GM23248 (cell line): Measurements from ENCODE around the gene MOB2. TPM values are rescaled to one million over a fixed set of nuclear protein-coding genes. Genes with fewer than 3 reads are reported as not detected.

Experiments used
- DNase-seq: peaks from one replicate; pipeline ENCODE4 v3.0.0-alpha.2; 2015
- H2AFZ ChIP-seq: fragments of 200-600 bp; sonication (generic); 2 replicates; pipeline ENCODE4 v1.6.1; 2016; ENCODE audit warnings: antibody characterized with exemption
- H3F3A ChIP-seq: fragments of 200-600 bp; sonication (generic); 2 replicates; pipeline ENCODE4 v1.6.1; 2016; ENCODE audit warnings: mild to moderate bottlenecking, antibody characterized with exemption, mixed run types; ENCODE audit not compliant: insufficient read depth
- H3K27ac ChIP-seq: fragments of 200-600 bp; sonication (generic); 2 replicates; pipeline ENCODE4 v1.5.1; 2016; ENCODE audit warnings: mild to moderate bottlenecking
- H3K27me3 ChIP-seq: fragments of 200-600 bp; sonication (generic); replicated peaks from 2 replicates; pipeline ENCODE4 v1.6.1; 2016; ENCODE audit warnings: mild to moderate bottlenecking; ENCODE audit not compliant: insufficient read depth
- H3K36me3 ChIP-seq: fragments of 200-600 bp; sonication (generic); 2 replicates; pipeline ENCODE4 v1.6.1; 2016; ENCODE audit warnings: low read depth, mild to moderate bottlenecking
- H3K4me1 ChIP-seq: fragments of 200-600 bp; sonication (generic); 2 replicates; pipeline ENCODE4 v1.6.1; 2016; ENCODE audit warnings: mild to moderate bottlenecking; ENCODE audit not compliant: insufficient read depth
- H3K4me2 ChIP-seq: fragments of 200-600 bp; sonication (generic); one replicate; pipeline ENCODE4 v1.6.1; 2016; ENCODE audit warnings: mild to moderate bottlenecking; ENCODE audit not compliant: unreplicated experiment
- H3K4me3 ChIP-seq: fragments of 200-600 bp; sonication (generic); 2 replicates; pipeline ENCODE4 v1.5.1; 2016; ENCODE audit warnings: mild to moderate bottlenecking
- H3K79me2 ChIP-seq: fragments of 200-600 bp; sonication (generic); 2 replicates; pipeline ENCODE4 v1.6.1; 2016; ENCODE audit warnings: mild to moderate bottlenecking; ENCODE audit not compliant: insufficient read depth
- H3K9ac ChIP-seq: fragments of 200-600 bp; sonication (generic); 2 replicates; pipeline ENCODE4 v1.6.1; 2016; ENCODE audit warnings: mild to moderate bottlenecking
- H3K9me2 ChIP-seq: fragments of 200-600 bp; sonication (generic); 2 replicates; pipeline ENCODE4 v1.6.1; 2016; ENCODE audit warnings: mixed run types, mild to moderate bottlenecking, moderate library complexity; ENCODE audit not compliant: insufficient read depth
- H3K9me3 ChIP-seq: fragments of 200-600 bp; sonication (generic); one replicate; pipeline ENCODE4 v1.6.1; 2017; ENCODE audit warnings: low read depth
- H4K20me1 ChIP-seq: fragments of 200-600 bp; sonication (generic); 2 replicates; pipeline ENCODE4 v1.6.0; 2016; ENCODE audit not compliant: insufficient read depth
- EZH2 ChIP-seq: fragments of 200-600 bp; sonication (generic); IDR thresholded peaks from 2 replicates; pipeline ENCODE4 v1.6.1; 2018; ENCODE audit warnings: antibody characterized with exemption, mild to moderate bottlenecking; ENCODE audit not compliant: insufficient read depth, poor library complexity, severe bottlenecking
- EZH2phosphoT487 ChIP-seq: fragments of 200-600 bp; sonication (generic); IDR thresholded peaks from 2 replicates; pipeline ENCODE4 v1.6.1; 2018; ENCODE audit warnings: antibody characterized with exemption, moderate library complexity, mild to moderate bottlenecking, low read depth; ENCODE audit not compliant: insufficient read depth
- WGBS, 2 experiments: methylation state at CpG; one replicate each; pipeline ENCODE4 v1.1.6; 2015 to 2017; ENCODE audit warnings: low lambda C conversion rate in 2 of 2, low coverage in 1 of 2; ENCODE audit errors: missing lambda C conversion rate in 2 of 2; 5-methylcytosine and 5-hydroxymethylcytosine counted together
- in situ Hi-C: fragments of 300-500 bp; cut with MboI; formaldehyde crosslinking; loops from 2 replicates; pipeline ENCODE4 v1.15.0; 2020
- polyA plus RNA-seq: library from polyadenylated mRNA; unstranded; fragments of >200 nt; fragmentation: Nextera tagmentation; extraction: Ambion mirVana; gene quantifications from 2 replicates; pipeline ENCODE4 v1.2.1, GENCODE V29; 2016
- total RNA-seq: library from RNA; depleted of rRNA; stranded (reverse); fragments of >200 nt; shearing (Covaris generic); gene quantifications from 2 replicates; pipeline ENCODE4 v1.2.3, GENCODE V29; 2014

The MOB2 gene
- total and polyA plus RNA-seq, 2 experiments from 2014 or later: 28.8 to 29.3 TPM

DNA sequence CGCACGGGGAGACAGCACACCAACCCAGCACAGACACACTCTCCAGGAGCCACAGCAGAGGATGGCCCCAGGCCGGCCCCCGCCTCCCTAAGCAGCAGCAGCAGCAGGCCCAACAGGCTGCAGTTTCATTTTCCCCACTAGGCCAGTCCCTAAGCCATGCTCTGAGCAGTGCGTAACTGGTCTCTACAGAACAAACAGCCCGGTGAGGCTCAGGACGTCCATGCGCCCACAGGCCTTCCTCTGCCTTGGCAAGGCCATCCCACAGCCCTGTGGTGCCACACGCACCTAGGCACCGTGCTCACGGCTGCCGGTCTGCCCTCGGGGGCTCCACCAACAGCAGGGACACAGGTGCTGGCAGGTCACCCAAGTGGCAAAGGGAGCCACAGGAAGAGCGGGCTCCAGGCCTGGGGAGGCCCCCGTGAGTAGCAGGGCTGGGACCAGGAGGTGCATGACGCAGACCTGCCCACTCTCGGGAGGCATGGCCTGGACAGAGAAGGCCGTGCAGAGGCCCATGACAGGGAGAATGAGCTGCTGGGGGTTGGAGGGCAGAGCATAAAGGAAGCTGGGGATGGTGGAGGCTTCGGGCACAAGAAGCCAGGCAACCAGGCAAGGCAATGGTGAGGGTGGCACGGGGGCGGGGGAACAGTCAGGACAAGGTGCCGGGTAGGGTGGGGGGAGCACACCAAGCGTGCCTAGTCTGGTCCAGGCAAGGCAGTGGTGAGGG is 1.4 kb upstream of the MOB2 start:
- Histone ChIP-seq H3K9me3 (no peaks in the 10 kb centered on the region), H3K36me3 (no peaks in the 10 kb centered on the region), H3K4me1 (no peaks in the 10 kb centered on the region), H3K4me2 (no peak overlapping the region), H3K27me3 (no peaks in the 10 kb centered on the region), H3K79me2 (peaks cover 73% of the 10 kb centered on the region), H4K20me1 (peaks cover 25% of the 10 kb centered on the region), H3K9ac (no peak overlapping the region), H3K9me2 (no peaks in the 10 kb centered on the region), H2AFZ (no peak overlapping the region), H3K27ac (no peak overlapping the region), H3F3A (no peaks in the 10 kb centered on the region), H3K4me3 (no peak overlapping the region)
- TF ChIP-seq EZH2phosphoT487: no peak
- no peak for TF ChIP-seq EZH2
- no peak for DNase-seq
- WGBS, 2 experiments: 90 to 95% methylated on average over 20 to 23 of the region's 23 CpGs
- in situ Hi-C loops: no loop called here

DNA sequence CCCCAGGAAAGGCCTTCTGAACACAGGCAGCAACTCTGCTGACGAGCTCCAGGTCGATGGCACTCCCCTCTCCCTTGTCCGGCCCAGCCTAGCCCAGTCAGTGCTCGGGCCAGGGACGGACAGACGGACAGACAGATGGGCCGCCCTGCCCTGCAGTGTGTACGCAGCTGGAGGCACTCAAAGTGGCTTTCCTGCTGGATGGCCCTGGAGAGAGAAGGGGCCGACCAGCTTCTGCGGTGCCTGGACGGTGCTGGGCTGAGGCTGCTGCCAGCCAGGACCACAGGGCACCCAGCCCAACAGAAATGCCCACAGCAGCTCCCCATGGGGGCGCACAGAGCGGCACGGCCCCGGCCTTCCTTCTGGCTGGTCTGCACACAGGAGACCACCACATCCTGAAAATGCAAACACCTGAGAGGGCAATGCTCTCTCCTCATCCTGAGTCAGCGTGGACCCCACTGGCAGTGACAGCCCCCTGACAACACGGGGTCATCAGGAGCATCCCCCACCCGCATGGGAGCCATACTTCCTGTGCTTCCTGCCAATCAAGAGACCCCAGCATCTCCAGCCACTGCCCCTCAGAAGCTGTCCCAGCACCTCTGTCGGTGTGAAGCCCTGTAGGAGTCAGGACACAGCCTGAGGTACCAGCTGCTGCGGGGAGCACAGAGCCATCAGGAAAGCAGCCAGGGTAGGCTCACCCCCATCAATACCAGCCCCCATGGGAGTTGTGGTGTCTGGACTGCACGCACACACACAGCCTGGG is 692 bp upstream of the MOB2 start:
- no peaks in the 10 kb centered on the region for H3F3A ChIP-seq
- H4K20me1 ChIP-seq: peaks cover 18% of the 10 kb centered on the region
- no peak overlapping the region for H2AFZ ChIP-seq
- H3K27ac ChIP-seq: no peak overlapping the region
- H3K9me3 ChIP-seq: no peaks in the 10 kb centered on the region
- H3K36me3 ChIP-seq: no peaks in the 10 kb centered on the region
- H3K4me2 ChIP-seq: no peak overlapping the region
- TF ChIP-seq EZH2phosphoT487 (no peak), EZH2 (no peak)
- no peak overlapping the region for H3K4me3 ChIP-seq
- no peaks in the 10 kb centered on the region for H3K4me1 ChIP-seq
- in situ Hi-C loops: no loop called here
- H3K9me2 ChIP-seq: no peaks in the 10 kb centered on the region
- H3K27me3 ChIP-seq: no peaks in the 10 kb centered on the region
- DNase-seq: no peak
- 85% methylated on average over 21 of the region's 21 CpGs for WGBS, 2 experiments
- H3K79me2 ChIP-seq: peaks cover 69% of the 10 kb centered on the region
- H3K9ac ChIP-seq: no peak overlapping the region

DNA sequence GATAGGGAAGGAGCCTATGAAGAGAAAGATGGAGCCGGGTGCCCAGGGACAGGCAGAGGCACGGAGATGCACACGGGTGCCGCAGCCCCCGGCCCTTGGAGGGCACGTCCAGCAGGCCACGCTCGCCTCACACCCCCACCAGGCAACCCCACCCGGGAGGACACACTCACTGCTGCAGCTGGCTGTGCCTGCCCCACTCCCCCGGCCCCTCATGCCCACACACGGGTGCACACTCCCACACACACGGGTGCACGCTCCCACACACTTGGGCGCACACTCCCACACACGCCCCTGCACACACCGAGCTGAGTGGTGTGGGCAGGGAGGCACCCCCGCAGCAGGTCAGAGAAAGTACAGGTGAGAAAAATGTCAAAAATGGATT is 1.1 kb downstream of the MOB2 start:
- Histone ChIP-seq H3K9me3 (no peaks in the 10 kb centered on the region), H3K36me3 (no peaks in the 10 kb centered on the region), H3K9me2 (no peaks in the 10 kb centered on the region), H3K9ac (no peak overlapping the region), H3K27me3 (no peaks in the 10 kb centered on the region), H3F3A (no peaks in the 10 kb centered on the region), H3K4me2 (no peak overlapping the region), H3K27ac (no peak overlapping the region), H2AFZ (no peak overlapping the region), H3K79me2 (peaks cover 51% of the 10 kb centered on the region), H3K4me1 (no peaks in the 10 kb centered on the region), H3K4me3 (no peak overlapping the region), H4K20me1 (peaks cover 4% of the 10 kb centered on the region; the same call in 1 of the 2 replicates)
- TF ChIP-seq EZH2 (no peak), EZH2phosphoT487 (no peak)
- 79 to 88% methylated on average over 9 to 17 of the region's 17 CpGs for WGBS, 2 experiments
- no peak for DNase-seq
- in situ Hi-C loops: no loop called here

DNA sequence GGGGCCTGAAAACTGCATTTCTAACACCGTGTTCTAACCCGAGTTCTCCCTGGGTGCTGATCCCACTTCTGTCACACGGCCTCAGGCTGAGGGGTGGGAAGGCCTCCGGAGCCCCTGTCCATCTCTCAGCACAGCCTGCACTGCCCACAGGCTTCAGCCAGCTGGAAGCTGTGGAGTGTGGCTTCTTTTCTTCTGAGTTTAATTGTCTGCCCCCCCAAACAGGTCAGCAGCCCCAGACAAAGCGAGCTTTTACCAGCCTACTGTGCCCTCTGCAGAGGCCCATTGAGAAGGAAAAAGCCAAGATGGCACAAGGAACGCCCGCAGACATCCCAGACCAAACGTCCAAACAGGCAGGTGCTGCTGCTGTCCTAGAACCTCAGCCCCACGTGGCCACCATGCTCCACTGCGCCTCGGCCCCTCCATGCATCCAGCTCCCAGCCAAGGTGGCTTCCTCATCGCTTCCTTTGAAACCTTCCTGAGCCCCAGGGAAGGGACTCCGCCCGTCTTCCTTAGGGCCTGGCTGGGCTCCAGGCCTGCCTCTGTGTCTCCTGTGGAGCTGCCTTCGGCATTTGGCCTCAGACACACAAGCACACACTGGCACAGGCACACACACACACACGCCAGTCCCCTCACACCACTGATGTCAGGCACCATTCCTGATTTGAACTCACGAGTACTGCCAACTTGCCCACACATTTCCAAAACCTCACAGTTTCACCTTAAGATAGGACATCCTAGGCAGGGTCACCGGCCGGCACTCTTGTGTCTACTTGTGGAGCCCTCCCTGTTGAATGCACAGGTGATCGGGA is 1.7 kb downstream of the MOB2 start:
- peaks cover 45% of the 10 kb centered on the region for H3K79me2 ChIP-seq
- 83 to 86% methylated on average over 20 of the region's 20 CpGs for WGBS, 2 experiments
- DNase-seq: no peak
- H3K9me3 ChIP-seq: no peaks in the 10 kb centered on the region
- no peak overlapping the region for H3K4me3 ChIP-seq
- H4K20me1 ChIP-seq: peaks cover 3% of the 10 kb centered on the region; the same call in 1 of the 2 replicates
- in situ Hi-C loops: no loop called here
- H3F3A ChIP-seq: no peaks in the 10 kb centered on the region
- TF ChIP-seq EZH2 (no peak), EZH2phosphoT487 (no peak)
- no peaks in the 10 kb centered on the region for H3K36me3 ChIP-seq
- H2AFZ ChIP-seq: no peak overlapping the region
- H3K9ac ChIP-seq: no peak overlapping the region
- no peaks in the 10 kb centered on the region for H3K4me1 ChIP-seq
- no peaks in the 10 kb centered on the region for H3K9me2 ChIP-seq
- no peaks in the 10 kb centered on the region for H3K27me3 ChIP-seq
- H3K27ac ChIP-seq: no peak overlapping the region
- no peak overlapping the region for H3K4me2 ChIP-seq
